ENCODE measurements around the gene NFATC1.

The NFATC1 gene

GRCh38 chr18:79451237-79452125, 55.8 kb downstream of the NFATC1 start:
- H3K4me1 ChIP-seq (ENCODE audit: control insufficient read depth in 1 of 2, insufficient read depth in 2 of 2, low read length in 2 of 2), result no peaks in the 10 kb centered on the region
- no peak overlapping the region for H3K27ac ChIP-seq (ENCODE audit: low read length)
- H3K4me3 ChIP-seq (ENCODE audit: low read depth in 1 of 2, low read length in 2 of 2), result no peak overlapping the region
- no peaks in the 10 kb centered on the region for H3K27me3 ChIP-seq (ENCODE audit: low read depth, low read length)
- peaks cover 18 to 58% of the 10 kb centered on the region in 2 donors for H3K36me3 ChIP-seq (ENCODE audit: control insufficient read depth in 1 of 2, insufficient read depth in 2 of 2, low read length in 2 of 2)
- H3K9me3 ChIP-seq (ENCODE audit: control insufficient read depth in 1 of 2, low read length in 2 of 2), result no peaks in the 10 kb centered on the region

DNA sequence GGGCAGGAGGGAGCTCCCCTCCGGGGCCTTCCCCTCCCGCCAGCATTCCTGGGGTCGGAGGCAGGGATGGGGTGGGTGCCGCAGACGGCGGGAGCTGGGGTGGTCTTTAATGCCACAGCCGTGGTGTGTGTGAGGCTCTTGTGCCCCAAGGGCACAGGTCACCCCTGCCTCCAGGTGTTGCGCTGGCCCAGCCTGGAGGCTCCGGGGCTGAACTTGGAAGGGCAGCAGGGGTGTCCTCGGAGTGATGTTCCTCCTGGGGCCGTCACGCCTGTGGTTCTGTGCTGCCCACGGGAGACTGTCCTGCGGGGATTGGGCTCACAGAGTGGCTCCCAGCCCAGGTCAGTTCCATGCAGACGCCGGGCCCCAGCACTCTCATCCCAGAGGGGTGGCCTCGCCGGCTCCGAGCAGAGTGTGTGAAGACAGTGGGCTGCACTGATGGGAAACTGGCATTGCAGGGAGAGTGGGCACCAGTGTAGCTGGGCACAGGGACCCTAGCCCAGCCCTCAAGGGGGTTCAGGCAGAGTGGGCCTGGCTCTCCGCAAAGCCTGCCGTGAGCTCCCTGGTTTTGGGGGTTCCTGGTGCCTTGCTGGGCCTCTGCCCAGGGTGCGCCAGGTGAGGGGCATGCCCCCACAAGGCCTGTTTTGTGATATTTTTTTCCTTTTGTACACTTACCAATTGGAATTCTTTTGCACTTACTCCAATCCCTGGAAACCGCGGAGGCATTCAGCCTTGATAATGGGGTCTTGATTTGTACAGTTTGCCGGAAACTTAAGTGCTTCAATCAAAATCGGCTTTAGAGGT, 56.7 kb downstream of the NFATC1 start:
- peaks cover 18 to 62% of the 10 kb centered on the region in 2 donors for H3K36me3 ChIP-seq (ENCODE audit: control insufficient read depth in 1 of 2, insufficient read depth in 2 of 2, low read length in 2 of 2)

DNA sequence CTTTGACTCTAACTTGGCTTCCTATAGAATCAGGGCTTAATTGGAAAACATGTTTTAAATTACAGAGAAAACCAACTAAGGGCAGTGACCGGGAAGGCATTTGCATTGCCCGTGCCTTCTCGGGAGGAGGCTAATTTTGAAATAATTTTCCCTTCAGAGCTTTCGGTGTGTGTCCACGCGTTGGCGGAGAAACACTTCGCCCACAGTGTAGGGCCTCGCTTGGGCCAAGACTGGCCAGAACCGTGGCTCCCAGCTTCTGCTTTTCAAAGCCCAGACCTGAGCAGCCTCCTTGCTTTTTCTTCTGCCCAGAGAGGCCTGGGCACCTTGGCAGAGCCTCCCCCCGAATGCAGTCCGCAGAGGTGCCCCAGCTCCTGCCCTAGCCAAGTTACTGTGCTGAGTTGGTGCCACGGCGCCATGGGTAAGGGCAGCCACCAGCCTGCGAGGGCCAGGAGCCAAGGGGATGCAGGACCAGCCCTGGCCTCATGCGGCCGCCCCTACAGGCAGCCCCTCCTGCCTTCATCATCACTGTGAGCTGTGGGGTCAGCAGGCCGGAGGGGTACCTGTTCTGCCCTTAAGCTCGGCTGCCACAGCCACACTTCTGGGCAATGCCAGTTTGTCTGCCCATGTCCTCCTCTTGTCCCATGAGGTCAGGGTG, 57.4 kb downstream of the NFATC1 start:
- Histone ChIP-seq H3K27me3 (ENCODE audit: low read depth, low read length) (no peaks in the 10 kb centered on the region), H3K36me3 (ENCODE audit: control insufficient read depth in 1 of 2, insufficient read depth in 2 of 2, low read length in 2 of 2) (peaks cover 18 to 58% of the 10 kb centered on the region in 2 donors), H3K9me3 (ENCODE audit: control insufficient read depth in 1 of 2, low read length in 2 of 2) (no peaks in the 10 kb centered on the region), H3K4me1 (ENCODE audit: control insufficient read depth in 1 of 2, insufficient read depth in 2 of 2, low read length in 2 of 2) (peaks cover 0 to 4% of the 10 kb centered on the region in 2 donors), H3K4me3 (ENCODE audit: low read depth in 1 of 2, low read length in 2 of 2) (no peak overlapping the region), H3K27ac (ENCODE audit: low read length) (no peak overlapping the region)

More for the DNA sequence above, 56.7 kb downstream of the NFATC1 start:
- Histone ChIP-seq H3K27ac (ENCODE audit: low read length) (no peak overlapping the region), H3K9me3 (ENCODE audit: control insufficient read depth in 1 of 2, low read length in 2 of 2) (no peaks in the 10 kb centered on the region), H3K4me3 (ENCODE audit: low read depth in 1 of 2, low read length in 2 of 2) (no peak overlapping the region), H3K27me3 (ENCODE audit: low read depth, low read length) (no peaks in the 10 kb centered on the region), H3K4me1 (ENCODE audit: control insufficient read depth in 1 of 2, insufficient read depth in 2 of 2, low read length in 2 of 2) (no peaks in the 10 kb centered on the region)

DNA sequence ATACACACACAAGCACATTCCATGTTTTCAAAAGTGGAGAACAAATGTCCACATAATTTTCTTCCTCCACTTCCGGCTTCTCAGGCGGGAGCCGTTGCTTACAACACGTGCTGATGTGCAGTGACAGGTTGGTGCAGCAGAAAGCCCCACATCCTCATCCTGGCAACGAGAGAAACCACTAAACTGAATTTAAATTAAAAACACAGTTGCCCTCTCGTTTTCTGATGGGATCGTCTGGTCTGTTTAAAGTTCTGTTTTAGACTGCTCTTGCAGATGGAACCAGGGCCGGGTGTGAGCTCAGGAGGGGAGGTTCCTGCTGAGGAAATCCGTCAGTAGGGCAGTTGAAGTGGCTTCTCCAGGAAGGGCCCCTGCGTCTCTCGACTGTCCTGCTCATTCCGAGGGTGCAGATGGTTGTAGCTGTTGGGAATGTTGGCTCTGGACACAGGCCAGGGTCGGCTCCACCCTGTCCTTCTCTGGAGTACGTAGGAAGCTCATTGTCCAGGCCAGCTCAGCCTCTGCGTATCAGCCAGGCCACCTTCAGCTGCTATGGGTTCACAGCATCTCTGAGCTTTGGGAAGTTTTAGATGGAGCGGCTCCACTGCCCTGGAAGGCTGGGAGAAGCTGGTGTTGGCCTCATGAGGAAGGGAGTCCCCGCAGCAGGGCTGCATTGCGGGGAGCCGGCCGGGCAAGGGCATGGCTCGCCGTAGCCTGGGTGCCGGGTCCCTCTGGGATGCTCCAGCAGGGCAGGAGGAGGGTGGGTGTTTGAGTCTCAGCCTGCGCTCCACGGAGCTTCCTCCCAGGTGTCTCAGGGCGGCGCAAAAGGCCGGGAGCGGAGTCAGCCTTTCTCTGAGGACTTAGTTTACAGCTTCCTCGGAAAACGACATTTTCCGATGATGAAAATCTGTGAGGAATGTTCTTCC, 58.3 kb downstream of the NFATC1 start:
- H3K36me3 ChIP-seq (ENCODE audit: control insufficient read depth in 1 of 2, insufficient read depth in 2 of 2, low read length in 2 of 2), result peaks cover 16 to 49% of the 10 kb centered on the region in 2 donors
- H3K9me3 ChIP-seq (ENCODE audit: control insufficient read depth in 1 of 2, low read length in 2 of 2), result no peaks in the 10 kb centered on the region

DNA sequence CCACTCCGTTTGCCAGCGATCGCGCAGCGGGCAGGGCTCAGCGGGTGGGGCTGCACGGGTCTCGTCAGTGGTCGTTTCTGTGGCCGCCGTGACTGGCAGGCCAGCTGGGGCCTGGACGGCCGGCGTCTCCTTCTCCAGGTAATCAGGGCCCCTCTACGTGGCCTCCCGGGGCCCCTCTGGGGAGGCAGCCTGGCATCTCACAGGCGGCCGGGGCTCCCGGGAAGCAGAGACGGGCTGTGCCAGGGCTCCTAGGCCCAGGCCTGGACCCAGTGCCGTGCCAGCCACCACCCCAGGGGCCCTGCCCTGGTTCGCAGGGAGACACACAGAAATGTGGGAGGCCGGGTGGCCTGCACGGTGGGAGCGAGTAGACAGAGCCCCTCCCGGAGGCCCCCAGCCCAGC, 59.5 kb downstream of the NFATC1 start:
- Histone ChIP-seq H3K4me3 (ENCODE audit: low read depth in 1 of 2, low read length in 2 of 2) (no peak overlapping the region), H3K4me1 (ENCODE audit: control insufficient read depth in 1 of 2, insufficient read depth in 2 of 2, low read length in 2 of 2) (peaks cover 4 to 17% of the 10 kb centered on the region in 2 donors), H3K27ac (ENCODE audit: low read length) (no peak overlapping the region), H3K36me3 (ENCODE audit: control insufficient read depth in 1 of 2, insufficient read depth in 2 of 2, low read length in 2 of 2) (peaks cover 13 to 44% of the 10 kb centered on the region in 2 donors), H3K27me3 (ENCODE audit: low read depth, low read length) (no peaks in the 10 kb centered on the region), H3K9me3 (ENCODE audit: control insufficient read depth in 1 of 2, low read length in 2 of 2) (no peaks in the 10 kb centered on the region)

More for the DNA sequence above, 58.3 kb downstream of the NFATC1 start:
- Histone ChIP-seq H3K4me3 (ENCODE audit: low read depth in 1 of 2, low read length in 2 of 2) (no peak overlapping the region), H3K27ac (ENCODE audit: low read length) (no peak overlapping the region), H3K27me3 (ENCODE audit: low read depth, low read length) (no peaks in the 10 kb centered on the region), H3K4me1 (ENCODE audit: control insufficient read depth in 1 of 2, insufficient read depth in 2 of 2, low read length in 2 of 2) (peaks cover 4 to 13% of the 10 kb centered on the region in 2 donors)

- Histone ChIP-seq H3K4me3 (ENCODE audit: low read depth in 1 of 2, low read length in 2 of 2) (no peak overlapping the region), H3K27ac (ENCODE audit: low read length) (no peak overlapping the region), H3K36me3 (ENCODE audit: control insufficient read depth in 1 of 2, insufficient read depth in 2 of 2, low read length in 2 of 2) (peaks cover 13 to 44% of the 10 kb centered on the region in 2 donors), H3K4me1 (ENCODE audit: control insufficient read depth in 1 of 2, insufficient read depth in 2 of 2, low read length in 2 of 2) (peaks cover 4 to 17% of the 10 kb centered on the region in 2 donors), H3K9me3 (ENCODE audit: control insufficient read depth in 1 of 2, low read length in 2 of 2) (no peaks in the 10 kb centered on the region), H3K27me3 (ENCODE audit: low read depth, low read length) (no peaks in the 10 kb centered on the region)
Measured at GRCh38 chr18:79456105-79456980, 60.6 kb downstream of the NFATC1 start.

GRCh38 chr18:79457239-79457638, 61.5 kb downstream of the NFATC1 start:
- Histone ChIP-seq H3K36me3 (ENCODE audit: control insufficient read depth in 1 of 2, insufficient read depth in 2 of 2, low read length in 2 of 2) (peaks cover 15 to 43% of the 10 kb centered on the region in 2 donors), H3K9me3 (ENCODE audit: control insufficient read depth in 1 of 2, low read length in 2 of 2) (no peaks in the 10 kb centered on the region), H3K27ac (ENCODE audit: low read length) (no peak overlapping the region)

DNA sequence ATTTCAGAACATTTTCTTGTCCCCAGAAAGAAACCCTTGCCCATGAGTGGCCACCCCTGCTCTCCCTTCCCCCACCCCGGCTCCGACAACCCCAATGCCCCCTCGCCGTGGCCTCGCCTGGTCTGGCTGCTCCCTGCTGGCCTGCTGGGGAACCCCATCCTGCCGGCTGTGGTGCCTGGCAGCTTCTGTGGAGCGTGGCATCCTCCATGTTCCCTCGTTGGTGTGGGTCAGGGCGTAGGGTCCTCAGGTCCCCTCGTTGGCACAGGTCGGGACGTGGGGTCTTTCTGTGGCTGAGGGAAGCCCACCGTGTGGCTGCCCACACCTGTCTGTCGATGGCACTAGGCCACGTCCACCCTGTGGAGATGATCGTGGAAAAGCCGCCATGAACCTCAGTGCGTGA, 61.9 kb downstream of the NFATC1 start:
- Histone ChIP-seq H3K4me3 (ENCODE audit: low read depth in 1 of 2, low read length in 2 of 2) (no peak overlapping the region), H3K36me3 (ENCODE audit: control insufficient read depth in 1 of 2, insufficient read depth in 2 of 2, low read length in 2 of 2) (peaks cover 15 to 40% of the 10 kb centered on the region in 2 donors), H3K9me3 (ENCODE audit: control insufficient read depth in 1 of 2, low read length in 2 of 2) (no peaks in the 10 kb centered on the region), H3K27ac (ENCODE audit: low read length) (no peak overlapping the region), H3K4me1 (ENCODE audit: control insufficient read depth in 1 of 2, insufficient read depth in 2 of 2, low read length in 2 of 2) (peaks cover 4 to 17% of the 10 kb centered on the region in 2 donors), H3K27me3 (ENCODE audit: low read depth, low read length) (no peaks in the 10 kb centered on the region)

More at GRCh38 chr18:79457239-79457638, 61.5 kb downstream of the NFATC1 start:
- Histone ChIP-seq H3K4me3 (ENCODE audit: low read depth in 1 of 2, low read length in 2 of 2) (no peak overlapping the region), H3K4me1 (ENCODE audit: control insufficient read depth in 1 of 2, insufficient read depth in 2 of 2, low read length in 2 of 2) (peaks cover 4 to 17% of the 10 kb centered on the region in 2 donors), H3K27me3 (ENCODE audit: low read depth, low read length) (no peaks in the 10 kb centered on the region)

DNA sequence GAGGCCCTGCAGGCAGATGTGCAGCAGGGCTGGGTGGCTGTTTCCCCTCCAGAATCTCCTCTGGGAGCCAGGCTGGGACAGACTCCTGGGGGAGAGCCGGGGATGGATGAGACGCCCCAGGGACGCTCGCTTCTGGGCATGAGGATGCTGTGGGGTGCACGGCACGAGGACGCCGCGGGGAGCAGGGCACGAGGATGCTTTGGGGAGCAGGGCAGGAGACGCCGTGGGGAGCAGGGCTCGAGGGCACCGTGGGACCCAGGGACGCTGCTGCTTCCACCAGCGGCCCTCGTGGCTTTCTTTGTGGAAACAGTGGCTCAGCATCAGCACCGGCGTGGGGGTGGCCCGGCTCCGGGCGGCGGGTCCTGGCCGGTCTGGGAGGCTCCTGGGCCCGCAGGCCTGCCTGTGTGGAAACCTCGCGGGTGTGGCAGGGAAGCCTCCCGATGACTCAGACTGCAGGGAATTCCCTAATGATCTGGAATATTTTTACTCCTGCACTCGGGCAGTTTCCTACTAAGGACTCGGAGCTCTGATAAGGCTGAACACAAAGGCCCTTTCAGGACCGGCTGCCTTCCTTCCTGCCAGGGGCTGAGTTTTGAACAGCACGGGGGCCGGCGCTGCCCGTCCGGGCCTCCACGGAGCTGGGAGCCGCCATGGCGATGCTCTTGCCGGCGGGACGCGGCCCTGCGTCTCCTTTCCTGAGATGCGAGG, 62.6 kb downstream of the NFATC1 start:
- Histone ChIP-seq H3K9me3 (ENCODE audit: control insufficient read depth in 1 of 2, low read length in 2 of 2) (no peaks in the 10 kb centered on the region), H3K27ac (ENCODE audit: low read length) (peak overlapping the region; percentile 58), H3K4me3 (ENCODE audit: low read depth in 1 of 2, low read length in 2 of 2) (peak overlapping the region in 1 of 2 donors; percentile 20), H3K36me3 (ENCODE audit: control insufficient read depth in 1 of 2, insufficient read depth in 2 of 2, low read length in 2 of 2) (peaks cover 15 to 40% of the 10 kb centered on the region in 2 donors), H3K27me3 (ENCODE audit: low read depth, low read length) (no peaks in the 10 kb centered on the region), H3K4me1 (ENCODE audit: control insufficient read depth in 1 of 2, insufficient read depth in 2 of 2, low read length in 2 of 2) (peaks cover 4 to 17% of the 10 kb centered on the region in 2 donors)
